Measurements from ENCODE around the gene EGR2.

EGR2 gene

DNA sequence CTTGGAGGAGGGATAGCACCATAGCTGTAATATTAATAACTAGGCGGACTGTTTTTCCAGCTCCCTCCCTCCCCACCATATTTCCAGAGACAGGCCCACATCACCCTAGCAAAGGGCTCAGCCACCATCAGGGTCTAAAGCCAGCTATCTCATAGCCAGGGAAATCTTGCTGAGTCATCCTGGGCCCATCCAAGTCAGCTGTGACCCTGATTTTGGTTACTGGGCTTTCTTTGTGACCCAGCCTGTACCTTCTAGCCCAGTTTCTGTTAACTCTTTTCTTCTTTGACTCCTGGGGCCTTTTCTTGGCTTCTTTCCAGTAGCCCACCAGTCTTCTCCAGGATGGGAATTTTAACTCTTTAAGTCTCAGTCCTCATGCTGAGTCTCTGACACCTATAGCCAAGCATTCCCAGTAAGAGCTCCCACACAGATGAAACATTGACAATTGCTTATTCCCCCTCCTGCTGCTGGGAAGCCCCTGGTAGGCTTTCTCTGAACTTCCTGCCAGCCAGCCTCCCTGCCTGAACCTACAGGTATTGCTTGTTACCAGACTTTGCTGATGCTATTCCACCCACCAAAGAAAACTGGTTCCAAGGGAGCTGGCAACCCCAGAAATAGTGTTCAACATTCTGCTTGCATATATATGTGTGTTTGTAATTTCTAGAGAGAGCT lies 46.5 kb downstream of the EGR2 start:
- no peak for TF ChIP-seq CTCF (IDR thresholded peaks at IDR 0.05)

DNA sequence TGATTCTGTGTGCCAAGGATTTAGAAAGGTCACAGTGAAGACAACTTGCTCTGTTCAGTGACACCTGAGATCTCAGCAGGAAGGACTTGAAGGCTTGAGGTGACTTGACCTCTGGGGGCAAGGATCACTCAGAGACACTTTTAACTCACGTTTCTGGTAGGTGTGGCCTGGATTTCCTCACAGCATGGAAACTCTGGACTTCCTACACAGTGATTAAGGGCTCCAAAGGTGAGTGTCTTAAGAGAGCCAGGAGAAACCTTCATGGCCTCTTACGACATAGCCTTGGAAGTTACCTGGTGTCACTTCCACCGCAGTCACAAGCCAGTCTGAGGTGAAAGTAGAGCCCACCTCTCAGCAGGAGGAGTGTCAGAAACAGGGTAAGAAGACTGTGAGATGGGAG lies 49.8 kb downstream of the EGR2 start:
- no peak for TF ChIP-seq CTCF (IDR thresholded peaks at IDR 0.05)

- TF ChIP-seq CTCF (IDR thresholded peaks at IDR 0.05): no peak
Observed at GRCh38 chr10:62765726-62766125, 50.4 kb downstream of the EGR2 start.

DNA sequence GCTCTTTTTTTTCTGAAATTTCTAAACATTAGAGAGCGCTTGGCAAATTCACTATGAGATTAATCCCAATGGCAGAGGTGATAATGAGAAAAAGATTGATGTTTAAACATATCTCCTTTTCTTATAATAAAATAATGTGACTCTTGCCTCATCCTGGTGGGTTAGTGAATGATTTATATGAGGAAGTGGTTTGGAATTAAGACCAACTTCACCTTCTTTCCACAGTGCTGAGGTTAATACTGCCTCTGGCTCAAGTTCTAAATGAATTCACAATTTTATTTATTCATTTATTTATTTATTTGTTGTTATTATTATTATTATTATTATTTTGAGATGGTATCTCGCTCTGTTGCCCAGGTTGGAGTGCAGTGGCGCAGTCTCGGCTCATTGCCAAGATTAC lies 52.2 kb downstream of the EGR2 start:
- TF ChIP-seq CTCF (IDR thresholded peaks at IDR 0.05): no peak

DNA sequence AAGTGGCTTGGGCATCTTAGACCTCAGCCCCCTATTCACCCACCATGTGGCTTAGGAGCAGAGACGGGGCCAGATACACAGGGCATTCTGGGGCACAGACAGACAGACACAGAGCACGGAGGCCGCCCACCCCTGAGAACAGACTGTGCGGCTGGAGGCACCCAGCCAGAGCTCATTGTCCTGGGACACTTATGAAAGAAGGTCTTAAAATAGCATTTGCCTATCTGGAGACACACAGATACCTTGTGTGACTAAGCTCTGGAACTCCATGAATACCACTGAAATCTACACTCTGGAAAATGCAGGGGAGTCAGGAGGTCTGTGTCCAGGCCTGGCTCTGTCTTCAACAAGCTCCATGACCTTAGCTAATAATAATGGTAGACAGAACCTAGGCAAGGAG lies 53.0 kb downstream of the EGR2 start:
- no peak for TF ChIP-seq CTCF (IDR thresholded peaks at IDR 0.05)
